Suprapubic skin (tissue), 3 donors: ENCODE measurements around the gene TESK1.

Experiments
- CTCF ChIP-seq, 2 donors: fragments of 200-600 bp in 1 of 2; fragments of 450-650 bp in 1 of 2; sonication (generic) in 1 of 2; IDR thresholded peaks; one replicate each; pipeline ENCODE4 v1.5.1; 2016 to 2019; ENCODE audit warnings: antibody characterized with exemption in 2 of 2, mild to moderate bottlenecking in 1 of 2, moderate library complexity in 1 of 2
- POLR2A ChIP-seq, 2 donors: fragments of 450-650 bp; IDR thresholded peaks; one replicate each; pipeline ENCODE4 v1.6.1; 2017; ENCODE audit warnings: antibody characterized with exemption in 2 of 2, mild to moderate bottlenecking in 2 of 2, moderate library complexity in 2 of 2

DNA sequence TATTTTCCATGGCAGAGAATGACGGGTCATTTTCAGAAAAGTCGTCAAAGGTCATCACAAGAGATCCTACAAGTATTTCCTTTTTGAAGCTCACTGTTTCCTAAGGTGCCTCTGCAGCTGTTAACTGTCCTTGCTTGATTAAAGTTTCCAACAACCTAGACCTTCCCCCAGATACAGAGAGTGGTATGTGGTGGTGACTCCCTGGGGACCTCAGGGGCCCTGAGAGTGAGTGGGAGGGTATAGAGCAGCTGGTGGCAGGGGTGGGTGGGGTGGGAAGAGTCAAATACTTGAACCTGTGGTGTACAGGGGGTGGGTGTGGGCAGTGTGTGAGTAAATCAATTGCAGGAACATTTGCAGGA is 14.7 kb downstream of the TESK1 start:
- TF ChIP-seq CTCF (IDR thresholded peaks at IDR 0.05): no peak
- no peak for TF ChIP-seq POLR2A (IDR thresholded peaks at IDR 0.05)
